ACC112 (cell line): Measurements from ENCODE around the gene STYXL2.

Source experiments
- H2AFZ ChIP-seq: fragments of 200-600 bp; sonication (generic); one replicate; pipeline ENCODE4 v1.6.0; 2017; ENCODE audit warnings: antibody characterized with exemption, low read length; ENCODE audit not compliant: unreplicated experiment
- H3K27ac ChIP-seq: fragments of 200-600 bp; sonication (generic); 2 replicates; pipeline ENCODE4 v1.5.1; 2014; ENCODE audit warnings: low read depth, mild to moderate bottlenecking, antibody characterized with exemption, low read length, moderate library complexity
- H3K27me3 ChIP-seq: fragments of 200-600 bp; sonication (generic); 2 replicates; pipeline ENCODE4 v1.6.1; 2014; ENCODE audit warnings: mild to moderate bottlenecking, antibody characterized with exemption, low read length, moderate library complexity, mixed read lengths; ENCODE audit not compliant: insufficient read depth
- H3K36me3 ChIP-seq: fragments of 200-600 bp; sonication (generic); 2 replicates; pipeline ENCODE4 v1.6.1; 2016; ENCODE audit warnings: mild to moderate bottlenecking, antibody characterized with exemption, low read length, moderate library complexity, mixed read lengths; ENCODE audit not compliant: insufficient read depth
- H3K4me1 ChIP-seq: fragments of 200-600 bp; sonication (generic); one replicate; pipeline ENCODE4 v1.6.1; 2016; ENCODE audit warnings: low read length, mixed read lengths; ENCODE audit not compliant: insufficient read depth, unreplicated experiment, control insufficient read depth
- H3K4me3 ChIP-seq: fragments of 200-600 bp; sonication (generic); 2 replicates; pipeline ENCODE4 v1.5.1; 2014; ENCODE audit warnings: mild to moderate bottlenecking, low read depth, low read length
- H3K79me2 ChIP-seq: fragments of 200-600 bp; sonication (generic); one replicate; pipeline ENCODE4 v1.6.0; 2016; ENCODE audit warnings: low read length; ENCODE audit not compliant: control insufficient read depth, unreplicated experiment, insufficient read depth

The STYXL2 gene

DNA sequence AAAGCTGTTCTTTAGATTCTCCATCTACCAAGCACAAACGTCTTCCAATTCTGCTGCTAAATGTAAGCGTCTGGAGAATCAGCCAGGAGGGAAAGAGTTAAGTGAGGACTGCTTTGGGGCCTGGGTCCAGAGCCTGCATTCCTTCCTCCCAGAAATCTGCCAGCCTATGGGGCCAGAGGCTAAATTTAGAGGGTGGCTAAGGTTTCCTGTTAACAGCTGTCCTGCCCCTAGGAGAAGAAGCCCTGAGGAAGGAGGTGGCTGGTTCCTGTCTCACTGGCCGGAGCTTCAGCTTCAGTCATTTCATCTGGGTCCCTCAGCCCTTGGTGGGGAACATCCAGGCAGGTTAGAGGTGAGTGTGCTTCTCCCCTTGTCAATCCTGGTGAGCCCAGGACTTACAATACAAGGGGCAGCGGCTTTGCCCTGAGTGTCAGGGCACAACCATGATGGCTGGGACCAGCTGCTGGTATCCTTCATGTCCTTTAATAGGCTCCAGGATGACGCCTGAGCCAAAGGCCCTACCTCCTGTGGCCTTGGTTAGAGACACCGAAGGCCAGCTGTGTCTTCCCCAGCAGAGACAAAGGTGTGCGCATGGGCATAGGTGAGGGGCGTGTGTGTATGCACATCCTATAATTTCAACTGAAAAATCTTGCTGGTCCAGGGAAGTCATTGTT is at the start of gene STYXL2:
TSS of gene STYXL2 (plus strand) at position 230 of the 671 bp plus-strand sequence. CDS start 775 bp downstream, outside the sequence.
- Histone ChIP-seq H3K79me2 (no peaks in the 10 kb centered on the region), H3K27ac (no peak within 1 kb of the TSS), H3K27me3 (peaks cover 16% of the 10 kb centered on the region; the same call in 1 of the 2 replicates), H3K4me3 (no peak within 1 kb of the TSS), H2AFZ (no peak within 1 kb of the TSS), H3K4me1 (no peaks in the 10 kb centered on the region), H3K36me3 (no peaks in the 10 kb centered on the region)

DNA sequence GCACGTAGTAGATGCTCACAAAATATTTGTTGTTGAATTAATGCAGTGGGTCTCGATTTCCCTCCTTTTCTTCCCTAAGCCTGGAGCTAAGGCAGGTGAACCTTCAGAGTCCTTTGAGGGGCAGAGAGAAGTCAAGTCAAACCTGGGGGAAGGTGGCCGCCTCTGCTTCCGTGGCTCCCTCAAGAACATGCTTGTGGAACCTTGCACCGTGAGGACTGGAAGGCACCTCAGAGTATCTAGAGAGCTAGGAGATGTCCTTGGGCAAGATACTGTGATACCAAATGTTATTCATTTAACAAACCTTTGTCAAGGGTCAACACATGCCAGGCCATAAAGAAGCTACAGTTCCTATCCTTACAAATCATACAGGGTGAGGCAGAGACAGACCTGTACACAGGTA is 42.0 kb upstream of the STYXL2 start:
- Histone ChIP-seq H3K27ac (no peak overlapping the region), H3K4me3 (no peak overlapping the region), H3K79me2 (no peaks in the 10 kb centered on the region), H2AFZ (no peak overlapping the region), H3K4me1 (no peaks in the 10 kb centered on the region), H3K27me3 (peaks cover 50% of the 10 kb centered on the region), H3K36me3 (no peaks in the 10 kb centered on the region)

DNA sequence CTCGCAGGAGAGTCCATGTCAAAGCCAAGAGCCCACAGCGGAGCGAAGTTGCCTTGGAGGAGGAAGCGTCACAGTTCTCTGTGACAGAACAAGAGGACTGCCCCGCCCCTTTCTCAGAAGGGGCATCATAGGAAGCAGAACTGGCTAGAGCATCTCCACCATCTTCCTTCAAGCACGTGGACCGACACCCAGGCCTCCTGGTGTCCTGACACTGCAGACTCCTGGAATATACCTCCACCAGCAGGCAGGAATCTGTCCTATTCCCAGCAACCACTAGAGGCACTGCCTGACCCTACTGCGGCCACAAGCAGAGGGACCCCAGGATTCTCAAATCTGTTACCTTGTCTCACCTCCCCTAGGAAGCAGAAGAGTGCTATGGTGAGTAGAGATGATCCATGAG is 41.5 kb upstream of the STYXL2 start:
- Histone ChIP-seq H3K79me2 (no peaks in the 10 kb centered on the region), H3K4me3 (no peak overlapping the region), H3K36me3 (no peaks in the 10 kb centered on the region), H3K27ac (no peak overlapping the region), H3K27me3 (peaks cover 48% of the 10 kb centered on the region), H2AFZ (no peak overlapping the region), H3K4me1 (no peaks in the 10 kb centered on the region)

DNA sequence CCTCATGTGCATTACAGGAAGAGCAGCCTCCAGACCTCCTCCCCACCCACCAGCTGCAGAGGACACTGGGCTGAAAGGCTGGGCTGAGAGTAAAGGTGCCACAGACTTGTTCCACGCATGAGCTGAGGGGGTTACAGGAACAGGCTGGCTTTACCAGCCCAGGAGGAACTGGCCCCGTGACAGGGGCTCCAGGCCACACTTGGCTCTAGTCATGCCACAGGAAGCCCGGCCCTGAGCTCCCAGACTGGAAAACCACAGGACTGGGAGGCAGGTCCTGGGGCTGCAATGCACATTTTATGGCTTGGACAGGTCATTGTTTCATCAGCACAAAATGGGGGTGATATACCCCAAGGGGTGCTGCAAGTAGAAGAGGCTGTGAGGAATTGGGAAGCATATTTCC is 39.3 kb upstream of the STYXL2 start:
- Histone ChIP-seq H3K27me3 (peaks cover 36% of the 10 kb centered on the region), H2AFZ (no peak overlapping the region), H3K27ac (no peak overlapping the region), H3K4me3 (no peak overlapping the region), H3K36me3 (no peaks in the 10 kb centered on the region), H3K4me1 (peaks cover 4% of the 10 kb centered on the region), H3K79me2 (no peaks in the 10 kb centered on the region)

DNA sequence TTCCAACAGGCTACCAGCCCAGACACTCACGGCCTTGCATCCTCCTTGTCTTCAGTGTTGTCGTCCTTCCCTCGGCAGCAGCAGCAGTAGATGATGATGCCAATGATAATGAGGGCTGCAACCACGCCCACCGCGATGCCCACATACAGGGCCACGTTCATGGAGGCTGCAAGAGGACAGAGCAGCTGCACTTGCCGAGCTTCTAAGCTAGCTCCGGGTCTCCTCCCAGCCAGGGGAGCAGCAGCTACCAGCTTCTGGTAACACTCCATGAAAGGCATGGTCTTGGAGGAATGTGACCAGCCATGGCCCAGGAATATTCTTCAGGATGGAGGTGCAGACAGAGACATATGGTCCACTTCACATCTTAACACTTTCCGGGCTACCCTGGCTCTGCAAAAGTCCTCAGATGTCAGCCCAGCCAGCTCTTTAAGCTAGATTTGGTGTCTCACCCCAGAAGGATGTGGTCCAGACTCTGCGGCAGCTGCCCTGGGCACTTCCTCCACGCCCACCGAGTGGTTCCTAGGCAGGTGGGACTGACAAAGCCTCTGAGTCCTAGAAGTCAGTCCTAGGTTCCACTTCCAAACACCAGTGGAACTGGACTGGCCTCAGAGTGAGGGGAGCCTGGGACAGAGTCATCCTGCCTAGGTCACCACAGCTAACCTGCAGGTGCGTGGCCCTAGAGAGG is 38.8 kb upstream of the STYXL2 start:
- Histone ChIP-seq H3K36me3 (no peaks in the 10 kb centered on the region), H3K4me1 (peaks cover 4% of the 10 kb centered on the region), H3K27me3 (peaks cover 31% of the 10 kb centered on the region), H3K79me2 (no peaks in the 10 kb centered on the region), H2AFZ (no peak overlapping the region), H3K27ac (no peak overlapping the region), H3K4me3 (no peak overlapping the region)

DNA sequence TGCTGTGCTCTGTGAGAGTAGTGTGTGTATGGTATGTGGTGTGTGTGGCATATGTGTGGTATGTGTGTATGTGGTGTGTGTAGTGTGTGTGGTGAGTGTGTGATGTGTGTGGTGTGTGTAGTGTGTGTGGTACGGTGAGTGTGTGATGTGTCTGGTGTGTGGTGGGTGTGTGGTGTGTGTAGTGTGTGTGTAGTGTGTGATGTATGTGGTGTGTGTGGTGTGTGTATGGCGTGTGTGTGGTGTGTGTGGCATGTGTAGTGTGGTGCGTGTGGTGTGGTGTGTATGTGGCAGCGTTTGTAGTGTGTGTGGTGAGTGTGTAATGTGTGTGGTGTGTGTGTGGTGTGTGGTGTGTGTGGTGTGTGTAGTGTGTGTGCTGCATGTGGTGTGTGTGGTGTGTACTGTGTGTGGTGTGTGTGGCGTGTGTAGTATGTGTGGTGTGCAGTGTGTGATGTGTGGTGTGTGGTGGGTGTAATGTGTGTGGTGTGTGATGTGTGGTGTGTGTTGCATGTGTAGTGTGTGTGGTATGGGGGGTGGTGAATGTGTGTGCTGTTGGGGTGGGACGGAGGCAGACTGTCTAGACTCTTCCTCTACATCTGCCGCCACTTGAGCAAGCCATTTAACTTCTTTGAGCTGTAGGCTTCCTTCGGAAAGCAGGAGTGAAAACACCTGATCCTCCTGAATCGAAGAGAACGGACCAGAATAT is 37.2 kb upstream of the STYXL2 start:
- no peak overlapping the region for H2AFZ ChIP-seq
- no peaks in the 10 kb centered on the region for H3K79me2 ChIP-seq
- no peak overlapping the region for H3K27ac ChIP-seq
- H3K27me3 ChIP-seq, result peaks cover 17% of the 10 kb centered on the region
- H3K4me1 ChIP-seq, result peaks cover 4% of the 10 kb centered on the region
- no peaks in the 10 kb centered on the region for H3K36me3 ChIP-seq
- no peak overlapping the region for H3K4me3 ChIP-seq

DNA sequence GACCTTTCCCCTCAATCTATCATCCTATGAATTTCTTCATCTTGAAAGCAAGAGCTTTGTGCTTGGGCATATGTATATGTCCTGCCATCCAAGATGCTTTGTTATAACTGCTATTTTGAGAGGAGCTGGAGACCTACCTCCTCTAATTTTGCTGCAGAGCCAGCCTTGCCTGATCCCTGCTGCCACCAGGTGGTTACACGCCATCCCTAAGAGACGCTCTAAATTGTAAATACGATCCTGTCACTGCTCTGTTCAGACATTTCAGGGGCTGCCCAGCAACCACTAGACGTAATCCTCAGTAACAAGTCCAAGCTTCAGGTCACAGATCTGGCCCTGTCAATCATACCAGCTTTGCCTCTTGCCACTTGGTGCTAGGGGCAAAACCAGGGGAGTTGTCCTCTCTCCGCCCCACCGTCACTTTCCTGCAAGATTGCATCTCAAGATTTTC is 36.6 kb upstream of the STYXL2 start:
- H3K4me1 ChIP-seq, result peaks cover 4% of the 10 kb centered on the region
- H3K27me3 ChIP-seq, result peaks cover 12% of the 10 kb centered on the region
- no peak overlapping the region for H2AFZ ChIP-seq
- H3K27ac ChIP-seq, result no peak overlapping the region
- no peaks in the 10 kb centered on the region for H3K79me2 ChIP-seq
- H3K36me3 ChIP-seq, result no peaks in the 10 kb centered on the region
- no peak overlapping the region for H3K4me3 ChIP-seq

DNA sequence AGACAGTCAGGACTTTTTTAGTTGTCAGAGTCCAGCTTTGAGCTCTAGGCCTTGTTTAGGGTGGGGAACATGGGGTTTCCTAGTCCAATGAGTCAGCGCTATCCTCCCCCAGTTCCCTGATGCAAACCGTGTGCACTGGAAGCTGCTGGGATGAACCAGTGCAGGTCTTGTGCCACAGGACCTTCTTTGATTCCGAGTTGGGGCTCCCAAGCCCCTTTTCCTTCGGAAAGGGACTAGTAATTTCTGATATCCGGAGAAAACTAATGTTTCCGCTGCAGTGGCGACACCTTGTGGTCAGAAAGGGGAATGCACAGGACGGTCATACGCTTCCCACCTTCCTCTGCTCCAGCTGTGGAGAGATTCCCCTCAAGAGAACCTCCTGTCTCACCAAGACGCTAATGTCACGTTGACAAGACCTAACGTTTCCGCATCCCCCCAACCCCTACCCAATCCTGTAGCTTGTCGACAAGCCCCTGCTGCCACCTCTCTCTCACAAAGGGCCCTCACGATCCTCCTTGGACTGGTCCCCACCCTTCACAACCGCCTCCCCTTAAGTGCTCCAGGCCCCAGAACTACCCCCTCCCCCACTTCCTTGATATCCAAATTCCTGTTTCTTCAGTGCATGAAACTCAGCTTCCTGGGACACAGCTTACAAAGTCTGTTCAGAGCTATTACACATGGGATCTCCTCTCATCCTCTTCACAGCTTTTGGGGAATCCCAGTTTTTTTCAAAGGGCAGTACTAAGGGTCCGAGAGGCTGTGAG is 34.6 kb upstream of the STYXL2 start:
- Histone ChIP-seq H3K4me3 (peak overlapping the region; percentile 41), H3K4me1 (peaks cover 4% of the 10 kb centered on the region), H3K27ac (no peak overlapping the region), H3K27me3 (peaks cover 12% of the 10 kb centered on the region), H3K36me3 (no peaks in the 10 kb centered on the region), H2AFZ (peak overlapping the region; percentile 100), H3K79me2 (no peaks in the 10 kb centered on the region)

DNA sequence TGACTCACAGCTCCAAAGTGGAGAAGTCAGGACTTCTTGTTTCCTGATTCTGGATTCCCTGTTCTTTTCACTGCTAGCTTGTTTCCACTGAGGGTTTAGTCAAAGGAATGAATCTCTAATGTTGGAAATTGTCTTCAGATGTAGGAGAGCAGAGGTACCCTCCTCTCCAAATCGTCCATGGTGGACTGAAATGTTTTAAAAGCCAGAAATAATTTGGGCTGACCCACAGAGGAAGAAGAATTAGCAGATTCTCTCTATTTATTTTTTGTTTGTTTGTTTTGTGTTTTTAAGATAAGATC is 34.1 kb upstream of the STYXL2 start:
- H3K27ac ChIP-seq, result no peak overlapping the region
- H2AFZ ChIP-seq, result peak overlapping the region; percentile 100
- no peak overlapping the region for H3K4me3 ChIP-seq

More for the DNA sequence above, 34.1 kb upstream of the STYXL2 start:
- Histone ChIP-seq H3K79me2 (no peaks in the 10 kb centered on the region), H3K27me3 (peaks cover 6% of the 10 kb centered on the region), H3K4me1 (peaks cover 4% of the 10 kb centered on the region), H3K36me3 (no peaks in the 10 kb centered on the region)
